Coronary artery (tissue), 2 donors: ENCODE results near the gene HELQ.

Experiments
- DNase-seq: peaks from one replicate; pipeline ENCODE4 v3.0.0-alpha.2; 2017; ENCODE audit warnings: low spot score
- H3K27ac ChIP-seq, 2 donors: fragments of 200-600 bp; sonication (generic); one replicate each; pipeline ENCODE4 v1.5.1; 2016 to 2019
- H3K4me3 ChIP-seq: fragments of 200-600 bp; sonication (generic); 2 replicates; pipeline ENCODE4 v1.5.1; 2016; ENCODE audit warnings: mild to moderate bottlenecking, moderate library complexity
- TF ChIP-seq, protein P1 (sequence below): fragments of 200-600 bp; sonication (generic); IDR thresholded peaks from one replicate; pipeline ENCODE4 v1.5.1; 2019; ENCODE audit warnings: antibody characterized with exemption

The HELQ gene

DNA sequence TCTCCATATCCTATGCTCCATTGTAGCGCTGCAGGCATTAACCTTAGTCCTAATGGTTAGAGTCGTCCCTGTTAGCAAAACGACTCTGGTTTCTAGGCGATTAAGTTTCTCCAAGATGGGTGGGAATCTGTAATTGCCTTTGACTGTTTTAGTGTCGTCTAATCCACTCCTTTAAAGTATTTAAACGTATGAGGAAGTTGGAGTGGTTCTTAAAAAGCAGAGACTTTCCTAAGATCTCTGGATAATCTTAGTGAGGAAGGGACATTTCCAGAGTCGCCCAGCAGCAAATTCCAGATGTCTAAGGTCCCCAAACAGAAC, 520 bp upstream of the HELQ start:
- H3K4me3 ChIP-seq = peak overlapping the region; percentile 82
- DNase-seq = no peak
- H3K27ac ChIP-seq = peak overlapping the region; percentile 95 to 97
- TF ChIP-seq, protein P1, sequence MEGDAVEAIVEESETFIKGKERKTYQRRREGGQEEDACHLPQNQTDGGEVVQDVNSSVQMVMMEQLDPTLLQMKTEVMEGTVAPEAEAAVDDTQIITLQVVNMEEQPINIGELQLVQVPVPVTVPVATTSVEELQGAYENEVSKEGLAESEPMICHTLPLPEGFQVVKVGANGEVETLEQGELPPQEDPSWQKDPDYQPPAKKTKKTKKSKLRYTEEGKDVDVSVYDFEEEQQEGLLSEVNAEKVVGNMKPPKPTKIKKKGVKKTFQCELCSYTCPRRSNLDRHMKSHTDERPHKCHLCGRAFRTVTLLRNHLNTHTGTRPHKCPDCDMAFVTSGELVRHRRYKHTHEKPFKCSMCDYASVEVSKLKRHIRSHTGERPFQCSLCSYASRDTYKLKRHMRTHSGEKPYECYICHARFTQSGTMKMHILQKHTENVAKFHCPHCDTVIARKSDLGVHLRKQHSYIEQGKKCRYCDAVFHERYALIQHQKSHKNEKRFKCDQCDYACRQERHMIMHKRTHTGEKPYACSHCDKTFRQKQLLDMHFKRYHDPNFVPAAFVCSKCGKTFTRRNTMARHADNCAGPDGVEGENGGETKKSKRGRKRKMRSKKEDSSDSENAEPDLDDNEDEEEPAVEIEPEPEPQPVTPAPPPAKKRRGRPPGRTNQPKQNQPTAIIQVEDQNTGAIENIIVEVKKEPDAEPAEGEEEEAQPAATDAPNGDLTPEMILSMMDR = no peak

DNA sequence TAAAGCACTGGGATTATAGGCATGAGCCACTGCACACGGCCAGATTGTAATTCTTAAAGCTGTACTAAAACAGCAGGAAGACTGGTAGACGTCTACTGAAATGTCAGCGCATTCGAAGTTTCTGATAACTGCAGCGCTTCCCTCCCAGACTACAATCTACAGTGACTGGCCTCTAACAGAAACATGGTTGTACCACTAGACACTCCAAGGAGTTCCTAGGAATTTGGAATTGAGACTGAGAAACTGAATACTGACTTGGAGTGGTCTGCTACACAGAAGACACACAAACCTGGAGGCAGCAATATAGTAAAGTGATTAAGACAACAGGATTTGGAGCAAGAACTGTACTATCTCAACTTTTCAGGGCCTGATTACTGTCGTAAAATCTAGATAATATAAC, 937 bp downstream of the HELQ start:
- TF ChIP-seq, protein P1 = no peak
- no peak for DNase-seq
- Histone ChIP-seq H3K4me3 (peak overlapping the region; percentile 82), H3K27ac (peak overlapping the region; percentile 95 to 97)

DNA sequence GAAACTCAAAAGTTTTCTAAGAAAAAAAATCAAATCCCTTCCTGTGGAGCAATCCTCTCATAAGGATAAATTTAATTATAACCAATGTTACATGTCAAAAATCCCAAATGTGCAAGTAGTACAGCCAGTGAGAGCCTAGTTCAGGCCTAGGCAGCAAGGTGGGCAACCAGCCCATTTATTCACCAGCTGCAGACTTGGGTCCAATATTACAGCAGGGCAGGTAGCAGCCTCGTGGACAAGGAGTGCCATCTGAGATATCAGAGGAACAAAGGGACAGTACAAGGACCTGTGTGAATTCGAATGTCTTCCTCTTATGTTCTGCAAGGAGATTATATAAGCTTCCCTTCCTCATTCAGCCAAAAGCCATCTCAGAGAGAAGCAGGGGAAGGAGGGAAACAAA, 6.6 kb downstream of the HELQ start:
- no peak overlapping the region for H3K4me3 ChIP-seq
- no peak for DNase-seq
- TF ChIP-seq, protein P1 = no peak
- H3K27ac ChIP-seq = no peak overlapping the region

DNA sequence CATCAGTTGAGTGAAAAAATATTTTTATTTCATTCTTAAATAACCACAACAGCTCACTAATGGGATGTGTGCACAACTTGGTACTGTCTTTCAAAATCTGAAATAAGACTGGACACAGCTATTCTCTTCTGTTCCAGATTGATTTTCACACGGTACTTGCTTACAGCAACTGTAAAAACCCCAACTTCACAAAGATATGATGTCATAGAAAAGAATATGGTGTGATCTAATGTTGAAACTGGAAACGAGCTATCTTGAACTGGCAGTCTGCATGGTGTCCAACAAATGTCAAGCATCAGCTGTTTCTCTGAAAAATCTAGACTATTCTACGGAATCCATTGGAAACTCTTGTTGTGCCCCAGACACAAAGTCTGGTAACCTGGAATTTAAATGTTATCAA, 14.7 kb downstream of the HELQ start:
- TF ChIP-seq, protein P1 = no peak
- Histone ChIP-seq H3K4me3 (no peak overlapping the region), H3K27ac (no peak overlapping the region)

DNA sequence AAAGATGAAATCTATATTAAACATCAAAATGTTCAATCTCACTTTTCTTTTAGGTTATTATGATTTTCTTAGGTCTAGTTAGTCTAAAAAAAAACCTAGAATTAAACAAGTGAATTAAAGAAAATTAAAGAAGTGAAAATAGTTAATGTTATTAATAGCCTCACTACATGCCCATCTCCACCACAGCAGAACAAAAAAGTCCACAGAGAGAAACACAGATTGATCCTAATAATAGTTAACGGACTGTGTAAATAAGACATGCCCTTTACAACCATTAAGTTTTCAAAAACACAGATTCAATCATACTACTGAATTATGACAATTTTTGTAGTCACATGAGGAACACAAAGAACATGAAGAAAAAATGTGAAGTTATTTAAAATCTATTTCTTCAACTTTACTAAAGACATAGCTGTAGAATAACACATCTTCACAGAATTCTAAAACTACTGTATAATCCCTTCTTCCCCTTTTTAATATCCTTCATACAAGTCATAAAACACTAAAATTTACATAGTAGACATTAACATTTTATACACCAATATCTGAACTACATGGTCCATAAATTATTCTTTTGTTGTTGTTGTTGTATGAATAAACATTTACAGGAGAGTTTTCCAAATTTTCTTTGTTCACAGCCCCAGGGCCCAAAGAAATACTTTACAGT, 15.3 kb downstream of the HELQ start:
- TF ChIP-seq, protein P1 = no peak
- Histone ChIP-seq H3K27ac (no peak overlapping the region), H3K4me3 (no peak overlapping the region)
- DNase-seq = no peak

More for the DNA sequence above, 14.7 kb downstream of the HELQ start:
- no peak for DNase-seq

DNA sequence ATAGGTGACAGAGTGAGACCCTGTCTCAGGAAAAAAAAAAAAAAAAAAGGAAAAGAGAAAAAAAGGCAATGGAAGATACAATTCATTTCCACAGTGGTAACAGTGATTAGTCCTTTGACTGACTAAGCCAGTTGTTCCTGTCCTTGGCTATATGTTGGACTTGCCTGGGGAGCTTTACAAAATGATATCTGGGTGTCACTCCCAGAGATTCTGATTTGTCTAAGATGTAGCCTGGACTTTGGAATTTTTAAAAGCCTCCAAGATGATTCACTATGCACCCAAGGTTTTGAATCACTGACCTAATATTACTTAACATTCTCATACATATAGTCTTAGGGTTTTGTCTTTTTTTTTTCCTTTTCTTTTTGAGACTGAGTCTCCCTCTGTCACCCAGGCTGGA, 16.9 kb downstream of the HELQ start:
- no peak for DNase-seq
- no peak overlapping the region for H3K4me3 ChIP-seq
- TF ChIP-seq, protein P1 = no peak
- no peak overlapping the region for H3K27ac ChIP-seq

DNA sequence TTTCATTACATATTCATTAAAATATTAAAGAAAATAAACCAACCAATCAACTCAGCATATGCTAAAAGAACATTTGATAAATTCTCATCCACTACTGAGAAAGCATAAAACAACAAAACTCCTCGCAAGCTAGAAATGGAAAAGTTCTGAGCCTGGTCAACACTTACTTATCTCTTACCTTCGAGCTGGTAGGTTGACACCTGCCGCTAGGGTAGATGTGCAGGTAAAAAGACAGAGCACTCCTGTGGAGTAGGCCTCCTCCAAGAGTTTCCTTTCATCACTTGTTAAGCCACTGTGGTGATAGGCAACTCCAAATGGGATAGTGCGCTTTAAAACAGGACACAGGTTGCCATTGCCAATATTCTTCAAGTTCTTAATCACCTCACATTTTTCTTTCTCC, 18.9 kb downstream of the HELQ start:
- no peak overlapping the region for H3K27ac ChIP-seq
- TF ChIP-seq, protein P1 = no peak
- DNase-seq = no peak
- H3K4me3 ChIP-seq = no peak overlapping the region
